GM06990 (cell line): Measurements from ENCODE around the gene TMPRSS5.
"Not testable (repeated sequence)": the region's sequence is repeated elsewhere in the genome, so short reads cannot be mapped to it uniquely, and the experiment has no call there.

Experiments
- DNase-seq: peaks from one replicate; pipeline ENCODE4 v3.0.0-alpha.2; 2011; ENCODE audit not compliant: insufficient read length; ENCODE audit errors: extremely low read depth
- H3K27me3 ChIP-seq: replicated peaks from 2 replicates; pipeline ENCODE4 v1.6.0; 2011; ENCODE audit warnings: low read length; ENCODE audit not compliant: control insufficient read depth, insufficient read depth
- H3K36me3 ChIP-seq: 2 replicates; pipeline ENCODE4 v1.5.1; 2011; ENCODE audit warnings: low read length; ENCODE audit not compliant: control insufficient read depth, insufficient read depth
- H3K4me3 ChIP-seq: replicated peaks from 2 replicates; pipeline ENCODE4 v1.5.1; 2011; ENCODE audit warnings: low read depth, mild to moderate bottlenecking, control low read depth, low read length
- TF ChIP-seq, protein P1 (sequence below): IDR thresholded peaks from 2 replicates; pipeline ENCODE4 v1.5.1; 2011; ENCODE audit warnings: low read length, control low read depth, mild to moderate bottlenecking, inconsistent platforms; ENCODE audit not compliant: insufficient read depth, poor library complexity, severe bottlenecking

TMPRSS5 gene

DNA sequence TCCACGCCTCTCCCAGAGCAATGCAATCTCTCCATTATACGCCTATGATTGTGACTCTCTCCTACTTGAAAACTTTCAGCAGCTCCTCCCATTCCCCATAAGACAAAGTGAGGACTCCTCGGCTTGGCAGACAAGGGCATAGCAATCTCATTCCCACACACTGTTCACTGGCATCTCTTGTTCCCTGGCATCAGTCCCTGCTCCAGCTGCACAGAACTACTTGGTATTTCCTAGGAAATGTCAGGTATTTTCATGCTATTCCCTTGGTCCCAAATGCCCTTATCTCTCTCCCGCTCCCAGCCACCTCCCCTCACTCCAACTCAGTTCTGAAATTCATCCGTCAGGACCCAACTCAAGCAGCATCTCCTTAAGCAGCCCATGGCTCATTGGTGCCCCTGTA lies 28.4 kb downstream of the TMPRSS5 start:
- no peak overlapping the region for H3K4me3 ChIP-seq
- no peak for DNase-seq
- H3K27me3 ChIP-seq: no peaks in the 10 kb centered on the region
- TF ChIP-seq, protein P1, sequence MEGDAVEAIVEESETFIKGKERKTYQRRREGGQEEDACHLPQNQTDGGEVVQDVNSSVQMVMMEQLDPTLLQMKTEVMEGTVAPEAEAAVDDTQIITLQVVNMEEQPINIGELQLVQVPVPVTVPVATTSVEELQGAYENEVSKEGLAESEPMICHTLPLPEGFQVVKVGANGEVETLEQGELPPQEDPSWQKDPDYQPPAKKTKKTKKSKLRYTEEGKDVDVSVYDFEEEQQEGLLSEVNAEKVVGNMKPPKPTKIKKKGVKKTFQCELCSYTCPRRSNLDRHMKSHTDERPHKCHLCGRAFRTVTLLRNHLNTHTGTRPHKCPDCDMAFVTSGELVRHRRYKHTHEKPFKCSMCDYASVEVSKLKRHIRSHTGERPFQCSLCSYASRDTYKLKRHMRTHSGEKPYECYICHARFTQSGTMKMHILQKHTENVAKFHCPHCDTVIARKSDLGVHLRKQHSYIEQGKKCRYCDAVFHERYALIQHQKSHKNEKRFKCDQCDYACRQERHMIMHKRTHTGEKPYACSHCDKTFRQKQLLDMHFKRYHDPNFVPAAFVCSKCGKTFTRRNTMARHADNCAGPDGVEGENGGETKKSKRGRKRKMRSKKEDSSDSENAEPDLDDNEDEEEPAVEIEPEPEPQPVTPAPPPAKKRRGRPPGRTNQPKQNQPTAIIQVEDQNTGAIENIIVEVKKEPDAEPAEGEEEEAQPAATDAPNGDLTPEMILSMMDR: no peak
- no peaks in the 10 kb centered on the region for H3K36me3 ChIP-seq

DNA sequence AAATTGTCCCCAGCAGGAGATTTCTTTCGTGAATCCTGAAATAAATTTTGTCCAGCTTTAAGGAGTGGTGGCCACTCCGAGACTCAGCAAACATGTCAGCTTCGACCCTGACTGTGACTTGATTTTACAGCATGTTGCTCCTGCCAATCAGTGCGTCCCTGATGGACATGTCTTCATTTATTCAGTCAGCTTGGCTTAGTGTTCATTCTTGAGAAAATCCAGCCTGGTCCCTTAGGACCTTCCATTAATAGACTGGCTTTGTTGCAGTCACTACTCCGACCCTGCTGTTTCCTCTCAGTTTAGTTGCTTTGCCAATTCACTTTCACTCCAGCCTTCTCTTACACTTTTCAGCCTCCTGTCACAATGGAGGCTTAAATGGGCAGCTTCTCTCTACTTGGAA lies 30.5 kb downstream of the TMPRSS5 start:
- no peak for DNase-seq
- Histone ChIP-seq H3K27me3 (no peaks in the 10 kb centered on the region), H3K36me3 (no peaks in the 10 kb centered on the region)

DNA sequence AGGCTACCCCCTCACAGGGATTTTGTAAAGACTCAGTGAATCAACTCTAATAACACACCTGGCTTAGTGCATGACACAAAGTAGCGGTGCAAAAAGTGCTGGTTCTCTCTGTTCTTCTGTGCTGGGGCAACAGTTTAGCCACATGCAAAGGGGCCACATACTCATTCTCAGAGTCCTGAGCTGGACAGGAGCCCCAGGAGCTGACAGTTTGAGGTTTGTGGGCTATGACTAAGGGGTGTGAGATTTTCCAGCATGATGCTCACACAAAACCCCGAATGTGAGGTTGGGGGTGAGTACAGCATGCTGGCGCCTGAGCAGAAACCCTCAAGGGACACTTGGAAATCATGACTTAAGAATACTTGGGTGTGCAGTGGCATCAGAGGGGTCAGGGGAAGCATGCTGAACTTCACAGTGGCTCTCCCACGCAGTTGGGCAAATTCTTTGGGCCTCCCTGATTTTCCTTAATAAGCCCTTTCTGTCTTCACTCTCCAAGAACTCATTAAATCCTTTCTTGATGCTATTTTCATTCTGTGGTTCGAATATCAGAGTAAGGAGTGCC lies 31.0 kb downstream of the TMPRSS5 start:
- no peaks in the 10 kb centered on the region for H3K36me3 ChIP-seq
- no peaks in the 10 kb centered on the region for H3K27me3 ChIP-seq
- peak; percentile 24 for DNase-seq
- TF ChIP-seq, protein P1: no peak
- H3K4me3 ChIP-seq: no peak overlapping the region

More for the DNA sequence above, 30.5 kb downstream of the TMPRSS5 start:
- H3K4me3 ChIP-seq: no peak overlapping the region
- TF ChIP-seq, protein P1: no peak

DNA sequence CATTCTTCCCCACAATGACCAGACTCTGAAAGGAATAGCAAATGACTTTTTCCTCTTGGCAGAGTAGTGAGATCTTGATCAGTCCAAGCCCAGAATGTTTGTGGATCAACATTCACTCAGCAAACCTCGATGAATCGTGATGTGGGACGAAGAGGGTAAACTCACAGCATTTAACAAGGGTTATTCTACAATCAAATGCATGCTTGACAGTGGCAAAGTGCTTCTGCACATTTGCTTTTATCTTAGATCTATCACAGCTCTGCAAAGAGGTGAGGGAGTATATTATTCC lies 31.8 kb downstream of the TMPRSS5 start:
- Histone ChIP-seq H3K27me3 (no peaks in the 10 kb centered on the region), H3K36me3 (no peaks in the 10 kb centered on the region), H3K4me3 (no peak overlapping the region)
- no peak for DNase-seq
- TF ChIP-seq, protein P1: no peak

DNA sequence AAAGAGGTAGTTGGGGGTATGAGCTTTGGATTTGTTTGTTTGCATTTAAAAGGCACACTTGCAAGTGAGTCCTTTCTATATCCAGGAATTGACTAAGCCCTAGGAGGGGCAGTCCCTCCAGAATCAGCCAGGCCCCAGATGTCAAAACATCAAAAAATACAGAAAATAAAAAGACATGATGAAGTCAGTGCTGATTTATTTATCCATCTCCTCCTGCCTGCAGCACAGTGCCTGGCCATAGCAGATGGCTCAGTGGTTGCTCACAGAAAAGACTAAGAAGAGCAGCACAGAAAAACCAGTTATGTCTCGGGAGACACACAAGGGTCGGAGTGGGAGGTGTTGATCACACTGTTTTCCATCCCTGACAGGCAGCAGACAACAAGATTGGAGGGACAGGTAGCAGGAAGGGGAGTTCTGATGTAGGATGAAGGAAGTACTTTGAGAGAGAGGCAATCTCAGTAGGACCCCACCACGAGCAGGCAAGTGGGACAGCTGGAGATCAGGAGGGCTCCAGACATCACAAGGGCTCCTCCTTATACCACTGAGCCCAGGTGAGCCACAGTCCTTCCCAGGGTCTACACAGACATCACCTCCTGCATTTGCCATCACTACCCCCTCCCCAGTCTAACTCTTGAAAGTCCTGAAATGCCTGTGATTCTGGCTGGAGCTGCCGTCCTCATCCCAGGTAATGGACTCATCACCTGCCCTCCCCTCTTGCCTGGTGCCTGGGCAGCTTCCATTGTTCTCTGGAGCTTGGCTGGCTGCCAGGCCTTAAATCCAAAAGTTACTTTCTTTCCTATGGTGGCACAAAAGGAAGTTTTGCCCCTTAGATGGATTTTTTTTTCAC lies 32.3 kb downstream of the TMPRSS5 start:
- TF ChIP-seq, protein P1: no peak
- no peak for DNase-seq
- H3K4me3 ChIP-seq: no peak overlapping the region
- no peaks in the 10 kb centered on the region for H3K36me3 ChIP-seq
- no peaks in the 10 kb centered on the region for H3K27me3 ChIP-seq

DNA sequence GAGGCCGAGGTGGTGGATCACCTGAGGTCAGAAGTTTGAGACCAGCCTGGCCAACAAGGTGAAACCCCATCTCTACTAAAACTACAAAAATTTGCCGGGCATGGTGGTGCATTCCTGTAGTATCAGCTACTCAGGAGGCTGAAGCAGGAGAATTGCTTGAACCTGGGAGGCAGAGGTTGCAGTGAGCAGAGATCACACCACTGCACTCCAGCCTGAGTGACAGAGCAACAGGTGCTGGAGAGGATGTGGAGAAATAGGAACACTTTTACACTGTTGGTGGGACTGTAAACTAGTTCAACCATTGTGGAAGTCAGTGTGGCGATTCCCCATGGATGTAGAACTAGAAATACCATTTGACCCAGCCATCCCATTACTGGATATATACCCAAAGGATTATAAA lies 34.2 kb downstream of the TMPRSS5 start:
- DNase-seq, H3K27me3 ChIP-seq, H3K36me3 ChIP-seq, H3K4me3 ChIP-seq: not testable (repeated sequence)
